MM.1S (cell line): Measurements from ENCODE around the gene FYCO1.

Experiments
- EZH2 ChIP-seq: fragments of 300-600 bp; sonication (generic); optimal IDR thresholded peaks from 2 replicates; pipeline ENCODE3; 2017; ENCODE audit warnings: low read depth, mild to moderate bottlenecking, antibody characterized with exemption, low read length, mixed read lengths
- TF ChIP-seq, protein P1 (sequence below): fragments of 300-600 bp; sonication (generic); IDR thresholded peaks from 2 replicates; pipeline ENCODE4 v1.5.1; 2016; ENCODE audit warnings: antibody characterized with exemption, low read length, mixed read lengths

DNA sequence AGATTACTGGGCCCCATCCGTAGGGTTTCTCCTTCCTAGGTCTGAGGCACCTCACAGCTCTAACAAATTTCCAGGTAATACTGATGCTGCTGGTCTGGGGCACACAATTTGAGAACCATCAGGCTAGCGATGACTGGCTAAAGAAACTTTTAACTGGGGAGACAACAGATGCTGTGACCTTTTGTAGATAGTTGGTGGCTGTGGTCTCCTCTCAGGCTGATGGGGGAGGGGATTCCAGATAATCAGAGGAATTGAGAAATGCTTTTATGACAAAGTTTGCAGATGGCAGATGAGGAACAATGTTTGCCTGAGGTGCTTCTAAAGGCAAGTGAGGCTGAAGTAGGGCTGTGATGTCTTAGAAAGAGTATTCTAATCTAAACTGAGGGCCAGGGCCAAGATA lies 123.1 kb downstream of the FYCO1 start:
- TF ChIP-seq, protein P1, sequence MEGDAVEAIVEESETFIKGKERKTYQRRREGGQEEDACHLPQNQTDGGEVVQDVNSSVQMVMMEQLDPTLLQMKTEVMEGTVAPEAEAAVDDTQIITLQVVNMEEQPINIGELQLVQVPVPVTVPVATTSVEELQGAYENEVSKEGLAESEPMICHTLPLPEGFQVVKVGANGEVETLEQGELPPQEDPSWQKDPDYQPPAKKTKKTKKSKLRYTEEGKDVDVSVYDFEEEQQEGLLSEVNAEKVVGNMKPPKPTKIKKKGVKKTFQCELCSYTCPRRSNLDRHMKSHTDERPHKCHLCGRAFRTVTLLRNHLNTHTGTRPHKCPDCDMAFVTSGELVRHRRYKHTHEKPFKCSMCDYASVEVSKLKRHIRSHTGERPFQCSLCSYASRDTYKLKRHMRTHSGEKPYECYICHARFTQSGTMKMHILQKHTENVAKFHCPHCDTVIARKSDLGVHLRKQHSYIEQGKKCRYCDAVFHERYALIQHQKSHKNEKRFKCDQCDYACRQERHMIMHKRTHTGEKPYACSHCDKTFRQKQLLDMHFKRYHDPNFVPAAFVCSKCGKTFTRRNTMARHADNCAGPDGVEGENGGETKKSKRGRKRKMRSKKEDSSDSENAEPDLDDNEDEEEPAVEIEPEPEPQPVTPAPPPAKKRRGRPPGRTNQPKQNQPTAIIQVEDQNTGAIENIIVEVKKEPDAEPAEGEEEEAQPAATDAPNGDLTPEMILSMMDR = no peak
- no peak for TF ChIP-seq EZH2
